HUES48 (cell line): ENCODE results near the gene WASHC2A.
"Not testable (repeated sequence)": the region's sequence is repeated elsewhere in the genome, so short reads cannot be mapped to it uniquely, and the experiment has no call there.

Experiments used
- H3K27ac ChIP-seq: one replicate; pipeline ENCODE4 v1.7.0; 2013; ENCODE audit warnings: low read depth, low read length, inconsistent platforms
- H3K27me3 ChIP-seq: 2 replicates; pipeline ENCODE4 v1.6.1; 2013; ENCODE audit warnings: mild to moderate bottlenecking, low read length; ENCODE audit not compliant: control insufficient read depth, insufficient read depth
- H3K36me3 ChIP-seq: 2 replicates; pipeline ENCODE4 v1.6.1; 2013; ENCODE audit warnings: low read length; ENCODE audit not compliant: control insufficient read depth, insufficient read depth
- H3K4me1 ChIP-seq: 2 replicates; pipeline ENCODE4 v1.6.1; 2013; ENCODE audit warnings: mild to moderate bottlenecking, low read length; ENCODE audit not compliant: control insufficient read depth, insufficient read depth
- H3K4me3 ChIP-seq: 2 replicates; pipeline ENCODE4 v1.5.1; 2013; ENCODE audit warnings: mild to moderate bottlenecking, low read depth, low read length
- H3K9ac ChIP-seq: 2 replicates; pipeline ENCODE4 v1.6.1; 2013; ENCODE audit warnings: mild to moderate bottlenecking, low read depth, low read length, moderate library complexity
- H3K9me3 ChIP-seq: 2 replicates; pipeline ENCODE4 v1.6.1; 2013; ENCODE audit warnings: low read length; ENCODE audit not compliant: control insufficient read depth, insufficient read depth

Gene WASHC2A

GRCh38 chr10:50157868-50158267 lies 90.1 kb downstream of the WASHC2A start:
- not testable (repeated sequence) for H3K4me3 ChIP-seq, H3K27me3 ChIP-seq, H3K4me1 ChIP-seq, H3K9ac ChIP-seq, H3K9me3 ChIP-seq, H3K27ac ChIP-seq, H3K36me3 ChIP-seq

- H3K4me1 ChIP-seq, H3K4me3 ChIP-seq: not testable (repeated sequence)
Observed at GRCh38 chr10:50159856-50160255, 92.1 kb downstream of the WASHC2A start.

GRCh38 chr10:50165038-50165437 lies 97.3 kb downstream of the WASHC2A start:
- not testable (repeated sequence) for H3K4me1 ChIP-seq, H3K4me3 ChIP-seq

More at GRCh38 chr10:50159856-50160255, 92.1 kb downstream of the WASHC2A start:
- H3K27me3 ChIP-seq, H3K36me3 ChIP-seq, H3K9ac ChIP-seq, H3K27ac ChIP-seq, H3K9me3 ChIP-seq: not testable (repeated sequence)

GRCh38 chr10:50167833-50168232 lies 100.1 kb downstream of the WASHC2A start:
- not testable (repeated sequence) for H3K27me3 ChIP-seq, H3K9ac ChIP-seq, H3K4me1 ChIP-seq, H3K9me3 ChIP-seq, H3K36me3 ChIP-seq, H3K4me3 ChIP-seq, H3K27ac ChIP-seq

More at GRCh38 chr10:50165038-50165437, 97.3 kb downstream of the WASHC2A start:
- not testable (repeated sequence) for H3K9me3 ChIP-seq, H3K27ac ChIP-seq, H3K27me3 ChIP-seq, H3K36me3 ChIP-seq, H3K9ac ChIP-seq

- not testable (repeated sequence) for H3K27me3 ChIP-seq, H3K4me1 ChIP-seq, H3K9me3 ChIP-seq, H3K27ac ChIP-seq, H3K9ac ChIP-seq, H3K36me3 ChIP-seq, H3K4me3 ChIP-seq
Observed at GRCh38 chr10:50169506-50169905, 101.8 kb downstream of the WASHC2A start.

- H3K27me3 ChIP-seq, H3K36me3 ChIP-seq, H3K9ac ChIP-seq, H3K4me3 ChIP-seq, H3K9me3 ChIP-seq, H3K4me1 ChIP-seq, H3K27ac ChIP-seq: not testable (repeated sequence)
Observed at GRCh38 chr10:50174788-50175525, 107.2 kb downstream of the WASHC2A start.
